AG04449 (cell line): ENCODE measurements around the gene FANCE.
A peak's percentile ranks its signal among the peaks of the same experiment; 100 is the strongest.

Source experiments
- CTCF ChIA-PET: fragments of 350-600 bp; formaldehyde crosslinking; extraction: SDS; loops from one replicate; lab custom pipeline; 2021; ENCODE audit warnings: antibody characterized with exemption; lab: Yijun Ruan, JAX
- POLR2A ChIA-PET: fragments of 400-600, 350-600 bp; formaldehyde crosslinking; extraction: SDS; loops from one replicate; lab custom pipeline; 2020; ENCODE audit warnings: antibody characterized with exemption, inconsistent platforms; lab: Yijun Ruan, JAX
- DNase-seq: peaks from one replicate; pipeline ENCODE4 v3.0.0-alpha.2; 2010; ENCODE audit warnings: low read depth, low spot score
- H3K4me3 ChIP-seq: 2 replicates; pipeline ENCODE4 v1.5.1; 2011; ENCODE audit warnings: low read depth, mild to moderate bottlenecking, control low read depth, low read length
- TF ChIP-seq, protein P1 (sequence below): IDR thresholded peaks from one replicate; pipeline ENCODE4 v1.5.1; 2011; ENCODE audit warnings: mild to moderate bottlenecking, moderate library complexity, low read length, control low read depth, inconsistent platforms; ENCODE audit not compliant: insufficient read depth; ENCODE audit errors: missing control alignments

Gene FANCE, protein sequence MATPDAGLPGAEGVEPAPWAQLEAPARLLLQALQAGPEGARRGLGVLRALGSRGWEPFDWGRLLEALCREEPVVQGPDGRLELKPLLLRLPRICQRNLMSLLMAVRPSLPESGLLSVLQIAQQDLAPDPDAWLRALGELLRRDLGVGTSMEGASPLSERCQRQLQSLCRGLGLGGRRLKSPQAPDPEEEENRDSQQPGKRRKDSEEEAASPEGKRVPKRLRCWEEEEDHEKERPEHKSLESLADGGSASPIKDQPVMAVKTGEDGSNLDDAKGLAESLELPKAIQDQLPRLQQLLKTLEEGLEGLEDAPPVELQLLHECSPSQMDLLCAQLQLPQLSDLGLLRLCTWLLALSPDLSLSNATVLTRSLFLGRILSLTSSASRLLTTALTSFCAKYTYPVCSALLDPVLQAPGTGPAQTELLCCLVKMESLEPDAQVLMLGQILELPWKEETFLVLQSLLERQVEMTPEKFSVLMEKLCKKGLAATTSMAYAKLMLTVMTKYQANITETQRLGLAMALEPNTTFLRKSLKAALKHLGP

DNA sequence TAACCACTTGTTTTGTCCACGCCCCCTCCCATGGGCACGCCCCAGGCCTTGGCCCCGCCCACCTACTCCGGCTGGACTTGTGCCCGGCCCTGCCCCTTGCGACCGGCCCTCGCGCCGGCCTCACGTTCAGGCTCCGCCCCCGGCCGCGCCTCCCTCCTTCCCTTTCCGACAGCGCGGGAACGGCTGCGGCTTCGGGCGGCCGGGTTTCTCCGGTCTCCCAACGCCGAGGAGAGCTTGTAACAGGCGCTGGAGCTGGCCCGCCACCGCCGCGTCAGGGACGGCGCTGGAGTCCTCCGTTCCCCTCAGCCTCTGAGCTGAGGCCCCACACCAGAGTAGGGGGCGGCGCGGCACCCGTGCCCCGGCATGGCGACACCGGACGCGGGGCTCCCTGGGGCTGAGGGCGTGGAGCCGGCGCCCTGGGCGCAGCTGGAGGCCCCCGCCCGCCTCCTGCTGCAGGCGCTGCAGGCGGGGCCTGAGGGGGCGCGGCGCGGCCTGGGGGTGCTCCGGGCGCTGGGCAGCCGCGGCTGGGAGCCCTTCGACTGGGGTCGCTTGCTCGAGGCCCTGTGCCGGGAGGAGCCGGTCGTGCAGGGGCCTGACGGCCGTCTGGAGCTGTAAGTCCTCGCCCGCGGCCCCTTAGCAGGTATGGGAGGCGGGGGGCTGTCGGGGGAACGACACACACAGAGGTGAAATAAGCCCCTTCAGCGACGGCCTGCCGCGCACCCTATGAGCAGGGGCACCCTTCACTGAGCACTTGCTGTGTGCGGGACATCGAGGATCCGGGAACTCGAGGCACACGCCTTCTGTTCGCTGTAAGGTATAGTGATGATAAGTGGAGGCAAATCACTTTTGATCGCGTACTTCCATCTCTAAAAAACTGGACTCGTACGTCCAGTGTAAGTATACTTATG lies at the start of gene FANCE:
FANCE (plus strand) TSS at position 156 of the 908 bp plus-strand sequence; CDS start at position 364, 208 bp downstream.
- CTCF ChIA-PET: interaction anchor here (0.9 to 14.6 kb wide), 10 partner anchors 14 to 194 kb away, joined by 3 to 430 read pairs (median 67); partner anchors contain the start of genes DEF6, PPARD and RPL10A
- TF ChIP-seq, protein P1, sequence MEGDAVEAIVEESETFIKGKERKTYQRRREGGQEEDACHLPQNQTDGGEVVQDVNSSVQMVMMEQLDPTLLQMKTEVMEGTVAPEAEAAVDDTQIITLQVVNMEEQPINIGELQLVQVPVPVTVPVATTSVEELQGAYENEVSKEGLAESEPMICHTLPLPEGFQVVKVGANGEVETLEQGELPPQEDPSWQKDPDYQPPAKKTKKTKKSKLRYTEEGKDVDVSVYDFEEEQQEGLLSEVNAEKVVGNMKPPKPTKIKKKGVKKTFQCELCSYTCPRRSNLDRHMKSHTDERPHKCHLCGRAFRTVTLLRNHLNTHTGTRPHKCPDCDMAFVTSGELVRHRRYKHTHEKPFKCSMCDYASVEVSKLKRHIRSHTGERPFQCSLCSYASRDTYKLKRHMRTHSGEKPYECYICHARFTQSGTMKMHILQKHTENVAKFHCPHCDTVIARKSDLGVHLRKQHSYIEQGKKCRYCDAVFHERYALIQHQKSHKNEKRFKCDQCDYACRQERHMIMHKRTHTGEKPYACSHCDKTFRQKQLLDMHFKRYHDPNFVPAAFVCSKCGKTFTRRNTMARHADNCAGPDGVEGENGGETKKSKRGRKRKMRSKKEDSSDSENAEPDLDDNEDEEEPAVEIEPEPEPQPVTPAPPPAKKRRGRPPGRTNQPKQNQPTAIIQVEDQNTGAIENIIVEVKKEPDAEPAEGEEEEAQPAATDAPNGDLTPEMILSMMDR: no peak
- no peak for DNase-seq
- peak within 1 kb of the TSS; percentile 77 for H3K4me3 ChIP-seq
- POLR2A ChIA-PET: interaction anchor here (0.7 to 0.8 kb wide), 2 partner anchors 19 to 21 kb away, joined by 3 to 4 read pairs; no protein-coding TSS in a partner anchor

DNA sequence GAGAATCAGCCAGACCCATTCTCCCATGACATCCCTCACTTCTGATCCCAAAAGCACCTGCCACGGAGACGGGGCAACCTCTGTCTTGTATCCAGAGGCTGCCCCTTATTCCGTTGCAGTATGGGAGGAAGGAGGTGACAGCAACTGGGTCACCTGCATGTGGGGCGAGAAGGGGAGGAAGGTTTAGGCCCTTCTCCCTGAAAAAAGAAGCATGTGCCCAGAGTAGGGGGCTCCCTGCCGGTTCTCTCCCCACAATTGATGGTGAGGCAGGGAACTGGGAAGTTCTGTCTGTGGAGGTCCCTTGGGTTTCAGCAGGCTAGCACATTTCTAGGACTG lies 49.3 kb upstream of the FANCE start:
- CTCF ChIA-PET: no interaction called here
- POLR2A ChIA-PET: no interaction called here
- no peak overlapping the region for H3K4me3 ChIP-seq
- TF ChIP-seq, protein P1: no peak
- DNase-seq: no peak

DNA sequence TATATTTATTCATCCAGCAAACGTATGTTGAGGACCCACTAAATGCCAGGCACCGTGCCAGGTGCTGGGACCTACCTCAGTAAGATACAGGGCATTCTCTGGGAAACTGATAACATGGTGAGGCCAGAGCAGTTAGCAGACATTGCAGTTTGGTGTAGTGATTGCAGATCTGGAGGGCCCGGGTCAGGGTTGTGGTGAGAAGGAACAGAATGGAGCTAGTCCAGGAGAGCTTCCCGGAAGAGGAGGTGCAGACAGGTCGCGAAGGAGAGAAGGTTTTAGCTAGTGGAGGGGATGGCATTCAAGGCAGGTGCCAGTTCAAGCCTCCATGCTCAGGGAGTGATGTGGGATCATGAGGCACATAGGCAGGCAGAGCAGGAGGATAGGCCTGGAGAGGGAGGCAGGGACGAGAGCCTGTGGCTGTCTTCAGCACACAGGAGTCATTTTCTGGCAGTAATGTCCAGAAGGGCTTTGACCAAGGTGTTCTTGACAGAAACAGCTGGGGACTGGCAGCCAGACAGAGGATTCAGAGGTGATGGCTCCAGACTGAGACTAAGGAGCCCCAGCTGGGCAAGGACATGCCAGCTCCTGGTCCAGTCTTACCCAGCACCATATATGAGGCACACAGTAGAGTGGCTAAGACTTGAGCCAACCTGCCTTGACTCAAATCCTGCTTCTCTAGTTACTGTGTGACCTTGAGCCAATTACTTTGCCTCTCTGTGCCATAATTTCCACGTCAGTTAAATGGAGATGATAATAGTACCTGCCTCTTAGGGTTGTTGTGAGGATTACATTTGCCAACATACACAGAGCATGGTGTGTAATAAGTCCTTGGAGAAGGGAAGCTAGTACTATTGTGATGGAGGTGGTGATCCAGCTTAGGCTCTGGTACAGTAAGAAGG lies 48.3 kb upstream of the FANCE start:
- POLR2A ChIA-PET: no interaction called here
- DNase-seq: no peak
- CTCF ChIA-PET: interaction anchor here (7.4 kb wide), 1 partner anchor 14 kb away, joined by 93 read pairs; no protein-coding TSS in a partner anchor

DNA sequence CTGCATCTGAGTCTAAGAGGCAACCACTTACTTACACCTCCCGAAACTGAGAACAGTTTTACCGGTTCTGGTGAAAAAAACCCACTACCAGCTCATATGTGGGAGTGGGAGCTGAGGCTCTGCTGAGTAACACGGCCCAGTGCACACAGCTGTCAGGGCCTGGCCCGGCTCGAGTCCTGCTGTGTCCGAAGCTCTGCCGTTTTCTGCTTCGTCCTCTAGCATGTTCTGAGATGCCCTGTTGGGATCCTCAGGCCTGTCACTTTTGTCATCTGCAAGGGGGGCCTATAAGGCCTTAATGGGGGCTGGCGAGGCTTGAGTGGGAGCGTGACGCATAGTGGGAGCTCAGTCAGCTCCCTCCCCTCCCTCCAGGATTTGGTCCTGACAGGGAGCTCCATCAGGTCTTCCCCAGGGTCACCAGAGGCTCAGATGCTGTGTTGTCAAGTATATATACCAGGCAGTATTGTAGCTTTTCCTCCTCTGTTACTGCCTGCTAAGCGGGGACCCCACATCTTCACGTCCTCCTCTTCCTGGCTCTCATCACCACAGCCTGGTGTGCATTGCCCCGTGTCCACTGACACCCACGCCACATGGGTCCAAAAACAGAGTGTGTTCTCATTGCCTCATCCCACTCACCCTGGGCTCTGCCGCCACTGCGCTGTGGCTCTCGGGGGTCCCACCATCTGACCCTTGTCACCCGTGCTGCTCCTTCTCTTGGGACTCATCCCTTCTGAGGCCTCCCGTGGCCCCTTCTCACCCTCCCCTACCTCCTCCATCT lies 45.2 kb upstream of the FANCE start:
- no peak for DNase-seq
- no peak overlapping the region for H3K4me3 ChIP-seq
- ChIA-PET CTCF (interaction anchor here (0.9 to 25.2 kb wide), 4 partner anchors 11 to 64 kb away, joined by 4 to 349 read pairs (median 58); partner anchors contain the start of genes FANCE, PPARD and RPL10A), POLR2A (no interaction called here)
- TF ChIP-seq, protein P1: no peak

More for the DNA sequence above, 48.3 kb upstream of the FANCE start:
- TF ChIP-seq, protein P1: no peak
- H3K4me3 ChIP-seq: no peak overlapping the region

DNA sequence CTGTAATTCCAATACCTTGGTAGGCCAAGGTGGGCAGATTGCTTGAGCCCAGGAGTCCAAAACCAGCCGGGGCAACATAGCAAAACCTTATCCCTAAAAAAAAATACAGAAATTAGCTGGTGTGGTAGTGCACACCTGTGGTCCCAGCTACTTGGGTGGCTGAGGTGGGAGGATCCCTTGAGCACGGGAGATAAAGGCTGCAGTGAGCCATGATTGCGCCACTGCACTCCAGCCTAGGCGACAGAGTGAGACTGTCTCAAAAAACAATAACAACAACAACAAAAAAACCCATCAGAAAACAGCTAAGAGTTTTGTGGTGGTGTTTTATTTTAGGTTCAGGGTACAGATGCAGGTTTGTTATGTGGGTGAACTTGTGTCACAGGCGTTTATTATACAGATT lies 42.9 kb upstream of the FANCE start:
- DNase-seq: no peak
- CTCF ChIA-PET: interaction anchor here (1.2 to 25.2 kb wide), 4 partner anchors 9 to 66 kb away, joined by 3 to 349 read pairs (median 58); partner anchors contain the start of genes FANCE and PPARD
- TF ChIP-seq, protein P1: no peak
- no peak overlapping the region for H3K4me3 ChIP-seq
- POLR2A ChIA-PET: no interaction called here
